Stimulated activated effector memory CD8-positive, alpha-beta T cell treated with anti-CD3 and anti-CD28 coated beads, Interleukin-12 subunit alpha, Interleukin-12 subunit beta, amount 100 ng/mL, for 72 hours (primary cell): ENCODE measurements around the gene CORO2B.
"Not testable (repeated sequence)": the region's sequence is repeated elsewhere in the genome, so short reads cannot be mapped to it uniquely, and the experiment has no call there.

Source experiments
- ATAC-seq: fragments of 150-1000 bp; cut with Tn5 transposase; 2 replicates; pipeline ENCODE4 v1.10.0; 2021
- DNase-seq, 2 donors: peaks; one replicate each; pipeline ENCODE4 v3.0.0; 2021 to 2022; ENCODE audit warnings: low spot score in 2 of 2
- H3K27ac Mint-ChIP-seq: one replicate; pipeline ENCODE4 v1.8.0; 2022; ENCODE audit warnings: mild to moderate bottlenecking, mixed read lengths
- H3K36me3 Mint-ChIP-seq: one replicate; pipeline ENCODE4 v1.8.0; 2022; ENCODE audit warnings: mild to moderate bottlenecking, mixed read lengths
- H3K4me1 Mint-ChIP-seq: one replicate; pipeline ENCODE4 v1.8.0; 2022; ENCODE audit warnings: mixed read lengths
- H3K4me3 Mint-ChIP-seq: one replicate; pipeline ENCODE4 v1.8.0; 2022; ENCODE audit warnings: mild to moderate bottlenecking, mixed read lengths
- H3K9me3 Mint-ChIP-seq: one replicate; pipeline ENCODE4 v1.8.0; 2022; ENCODE audit warnings: mixed read lengths

The CORO2B gene

DNA sequence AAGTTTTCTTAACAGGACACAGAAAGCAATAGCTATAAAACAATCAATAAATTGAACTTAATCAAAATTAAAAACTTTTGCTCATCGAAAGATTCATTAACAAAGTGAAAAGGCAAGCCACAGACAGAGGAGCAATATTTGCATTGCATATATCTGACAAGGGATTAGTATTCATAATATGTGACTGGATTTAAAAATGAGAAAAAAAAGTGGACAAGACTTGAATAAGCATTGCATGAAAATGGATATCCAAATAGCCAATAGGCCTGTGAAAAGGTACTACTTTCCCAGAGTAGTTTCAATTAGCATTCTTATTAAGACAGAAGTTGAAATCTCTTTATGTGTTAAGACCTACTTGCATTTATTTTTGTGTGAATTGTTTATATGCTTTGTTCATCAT, 84.7 kb downstream of the CORO2B start:
- ATAC-seq (no peak), DNase-seq (no peak)
- Mint-ChIP-seq H3K4me3 (no peak overlapping the region), H3K4me1 (no peaks in the 10 kb centered on the region), H3K27ac (no peak overlapping the region), H3K36me3 (no peaks in the 10 kb centered on the region), H3K9me3 (no peaks in the 10 kb centered on the region)

DNA sequence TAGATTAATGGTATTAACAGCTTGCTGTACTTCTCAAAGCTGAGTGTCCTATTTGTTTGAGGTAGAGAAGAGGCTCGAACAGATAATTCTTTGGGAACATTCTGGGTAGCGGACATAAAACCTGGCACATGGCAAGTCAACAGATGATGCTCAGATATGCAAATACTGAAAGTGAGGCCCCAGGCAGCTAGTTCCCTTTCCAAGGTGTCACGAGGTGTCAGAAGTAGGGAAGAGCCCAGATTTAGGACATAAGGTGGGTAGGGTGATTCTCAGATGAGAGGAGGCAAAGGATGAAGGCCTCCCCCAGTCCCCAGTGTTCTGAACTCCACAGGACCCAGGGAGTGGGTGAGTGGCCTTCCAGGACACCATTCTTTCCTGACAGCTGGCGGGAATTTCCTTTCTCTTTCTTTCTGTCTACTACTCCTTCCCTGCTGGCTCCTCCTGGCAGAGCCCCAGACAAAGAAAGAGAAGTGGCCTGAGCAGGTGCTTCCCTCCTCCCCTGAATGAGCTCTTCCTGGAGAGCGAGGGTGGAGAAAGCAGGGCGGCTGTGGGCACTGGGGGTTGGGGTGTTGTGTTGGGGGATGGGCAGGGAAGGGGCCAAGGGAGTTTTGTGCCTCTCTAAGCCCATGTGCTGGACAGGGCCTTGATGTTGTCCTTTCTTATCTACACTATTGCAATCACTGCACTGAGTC, 87.5 kb downstream of the CORO2B start:
- no peaks in the 10 kb centered on the region for H3K9me3 Mint-ChIP-seq
- H3K4me3 Mint-ChIP-seq, result no peak overlapping the region
- ATAC-seq, result no peak
- no peak overlapping the region for H3K27ac Mint-ChIP-seq
- H3K4me1 Mint-ChIP-seq, result no peaks in the 10 kb centered on the region
- no peak for DNase-seq
- H3K36me3 Mint-ChIP-seq, result no peaks in the 10 kb centered on the region

DNA sequence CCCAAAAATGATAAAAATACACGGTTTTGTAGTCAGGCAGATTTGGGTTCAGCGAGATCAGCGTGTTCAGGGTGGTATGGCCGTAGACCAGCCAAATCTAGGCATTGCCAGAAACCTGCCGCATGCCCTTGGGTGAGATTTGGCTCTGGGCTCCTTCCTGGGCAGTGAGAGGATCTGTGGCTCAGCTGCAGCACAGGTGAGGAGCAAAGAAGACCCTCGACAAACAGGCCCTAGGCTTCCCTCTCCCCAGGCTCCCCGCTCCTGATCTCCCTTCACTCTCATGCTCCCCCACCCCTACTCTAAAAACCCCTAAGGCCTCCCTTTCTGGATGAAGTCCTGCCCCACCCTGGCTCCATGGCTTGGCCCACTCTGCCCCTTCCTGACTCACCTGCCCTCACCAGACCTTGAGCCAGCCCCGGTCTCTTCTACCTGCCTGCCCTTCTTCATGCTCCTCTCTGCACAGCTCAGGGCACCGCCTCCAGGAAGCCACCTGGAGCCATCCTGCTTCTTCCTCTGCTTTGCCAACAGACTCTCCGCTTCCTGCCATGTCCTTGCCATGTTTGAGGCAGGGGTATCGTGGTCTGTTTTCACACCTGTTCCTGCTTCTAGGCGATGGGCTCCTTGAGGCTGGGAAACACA, 88.1 kb downstream of the CORO2B start:
- ATAC-seq (no peak), DNase-seq (no peak)
- Mint-ChIP-seq H3K36me3 (no peaks in the 10 kb centered on the region), H3K4me1 (no peaks in the 10 kb centered on the region), H3K9me3 (no peaks in the 10 kb centered on the region), H3K4me3 (no peak overlapping the region), H3K27ac (no peak overlapping the region)

GRCh38 chr15:68667800-68668625, 89.2 kb downstream of the CORO2B start:
- DNase-seq, result no peak
- no peak for ATAC-seq
- Mint-ChIP-seq H3K4me1 (no peaks in the 10 kb centered on the region), H3K9me3 (no peaks in the 10 kb centered on the region), H3K4me3 (no peak overlapping the region), H3K27ac (no peak overlapping the region), H3K36me3 (no peaks in the 10 kb centered on the region)

DNA sequence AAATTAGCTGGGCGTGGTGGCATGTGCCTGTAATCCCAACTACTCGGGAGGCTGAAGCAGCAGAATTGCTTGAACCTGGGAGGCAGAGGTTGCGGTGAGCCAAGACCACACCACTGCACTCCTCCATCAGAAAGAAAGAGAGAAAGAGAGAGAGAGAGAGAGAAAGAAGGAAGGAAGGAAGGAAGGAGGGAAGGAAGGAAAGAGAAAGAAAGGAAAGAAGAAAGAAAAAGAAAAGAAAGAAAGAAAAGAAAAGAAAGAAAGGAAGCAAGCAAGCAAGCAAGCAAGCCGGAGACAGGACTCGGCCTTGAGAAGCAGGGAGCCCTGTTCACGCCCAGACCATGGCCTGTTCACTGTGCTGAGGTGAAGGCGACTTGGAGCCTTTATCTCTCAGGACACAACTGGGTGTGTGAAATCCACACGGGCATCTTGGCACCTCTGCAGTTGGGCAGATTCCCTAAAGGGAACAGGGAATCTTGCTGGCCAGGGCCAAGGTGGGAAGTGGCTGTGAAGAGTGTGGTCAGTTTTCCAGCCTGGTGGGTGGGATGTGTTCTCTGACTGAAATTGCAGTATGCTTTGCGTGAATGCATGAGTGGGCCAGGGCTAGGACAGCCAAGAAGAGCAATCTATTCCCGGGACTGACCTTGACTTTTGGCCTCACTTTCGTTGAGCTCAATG, 90.3 kb downstream of the CORO2B start:
- H3K36me3 Mint-ChIP-seq, result no peaks in the 10 kb centered on the region
- ATAC-seq, result no peak
- no peaks in the 10 kb centered on the region for H3K9me3 Mint-ChIP-seq

DNA sequence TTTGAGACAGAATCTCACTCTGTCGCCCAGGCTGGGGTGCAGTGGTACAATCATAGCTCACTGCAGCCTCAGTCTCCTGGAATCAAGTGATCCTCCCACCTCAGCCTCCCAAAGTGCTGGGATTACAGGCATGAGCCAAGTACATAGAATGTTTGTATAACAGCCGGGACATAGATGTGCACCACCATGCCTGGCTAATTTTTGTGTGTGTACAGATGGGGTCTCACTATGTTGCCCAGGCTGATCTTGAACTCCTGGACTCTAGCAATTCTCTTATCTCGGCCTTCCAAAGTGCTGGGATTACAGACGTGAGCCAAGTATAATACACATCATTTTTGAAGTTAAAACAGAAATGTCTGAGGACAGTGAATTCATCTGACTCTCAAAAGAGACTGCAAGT, 93.5 kb downstream of the CORO2B start:
- ATAC-seq (no peak), DNase-seq (no peak)
- no peaks in the 10 kb centered on the region for H3K36me3 Mint-ChIP-seq
- H3K9me3 Mint-ChIP-seq, result no peaks in the 10 kb centered on the region
- H3K27ac Mint-ChIP-seq, result peak overlapping the region; percentile 38
- H3K4me1 Mint-ChIP-seq, result peaks cover 6% of the 10 kb centered on the region
- no peak overlapping the region for H3K4me3 Mint-ChIP-seq

More for the DNA sequence above, 90.3 kb downstream of the CORO2B start:
- Mint-ChIP-seq H3K4me1 (peaks cover 5% of the 10 kb centered on the region), H3K4me3 (no peak overlapping the region), H3K27ac (no peak overlapping the region)
- no peak for DNase-seq

GRCh38 chr15:68672781-68673205, 94.0 kb downstream of the CORO2B start:
- Mint-ChIP-seq H3K27ac (peak overlapping the region; percentile 38), H3K4me1 (peaks cover 6% of the 10 kb centered on the region), H3K36me3 (no peaks in the 10 kb centered on the region), H3K4me3 (no peak overlapping the region), H3K9me3 (no peaks in the 10 kb centered on the region)
- ATAC-seq, result no peak
- DNase-seq, result no peak

DNA sequence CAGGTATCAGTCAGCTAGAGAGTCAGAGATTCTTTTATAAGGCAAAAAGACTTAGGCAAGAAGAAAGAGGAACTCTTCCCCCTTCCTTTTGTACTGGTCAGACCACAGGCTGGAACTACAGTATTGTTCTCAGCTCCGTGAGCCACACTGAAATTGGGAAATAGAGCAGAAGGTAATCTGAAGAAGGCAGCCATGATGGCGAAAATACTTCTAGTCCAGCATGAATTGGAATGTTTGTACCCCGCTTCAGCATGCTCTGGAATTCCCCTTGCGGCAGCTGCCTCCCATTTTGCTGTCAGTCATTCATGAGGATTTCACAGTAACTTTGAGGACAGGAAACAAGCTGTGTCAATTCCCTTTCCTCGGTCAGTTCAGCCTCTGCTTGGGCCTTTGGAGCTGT, 96.2 kb downstream of the CORO2B start:
- DNase-seq (no peak), ATAC-seq (no peak)
- Mint-ChIP-seq H3K4me1 (peaks cover 6% of the 10 kb centered on the region), H3K4me3 (no peak overlapping the region), H3K9me3 (no peaks in the 10 kb centered on the region), H3K27ac (no peak overlapping the region), H3K36me3 (no peaks in the 10 kb centered on the region)

- Mint-ChIP-seq H3K27ac (no peak overlapping the region), H3K4me3 (no peak overlapping the region), H3K36me3 (no peaks in the 10 kb centered on the region), H3K4me1 (peaks cover 6% of the 10 kb centered on the region), H3K9me3 (no peaks in the 10 kb centered on the region)
- DNase-seq, result no peak
- ATAC-seq, result no peak
These were observed 97.3 kb downstream of the CORO2B start for GRCh38 chr15:68676011-68676605.

- peak overlapping the region; percentile 37 for H3K27ac Mint-ChIP-seq
- DNase-seq, result no peak
- H3K36me3 Mint-ChIP-seq, result no peaks in the 10 kb centered on the region
- no peak for ATAC-seq
- H3K4me1 Mint-ChIP-seq, result peaks cover 6% of the 10 kb centered on the region
- H3K4me3 Mint-ChIP-seq, result no peak overlapping the region
- no peaks in the 10 kb centered on the region for H3K9me3 Mint-ChIP-seq
These were observed 98.1 kb downstream of the CORO2B start for GRCh38 chr15:68676926-68677325.

DNA sequence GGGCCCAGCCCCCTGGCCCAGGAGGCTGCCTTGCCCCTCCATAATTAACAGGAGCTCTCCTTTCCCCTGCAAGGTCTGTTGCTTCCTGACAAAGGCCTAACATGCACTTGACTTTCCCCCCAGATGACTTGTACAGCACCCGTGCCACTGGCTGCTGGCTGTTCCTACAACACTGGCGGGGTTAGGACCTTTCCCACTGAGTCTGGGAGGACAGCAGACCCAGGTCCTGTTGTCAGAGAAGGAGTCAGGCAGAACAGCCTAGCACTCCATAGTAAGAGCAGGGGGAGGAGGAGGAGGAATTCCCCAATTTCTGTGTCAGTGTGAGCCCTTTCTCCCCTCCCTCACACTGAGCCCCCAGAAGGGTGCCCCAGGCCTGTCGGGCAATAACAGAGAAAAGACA, 99.2 kb downstream of the CORO2B start:
- ATAC-seq (no peak), DNase-seq (no peak)
- Mint-ChIP-seq H3K27ac (no peak overlapping the region), H3K36me3 (no peaks in the 10 kb centered on the region), H3K4me1 (peaks cover 6% of the 10 kb centered on the region), H3K4me3 (no peak overlapping the region), H3K9me3 (no peaks in the 10 kb centered on the region)

DNA sequence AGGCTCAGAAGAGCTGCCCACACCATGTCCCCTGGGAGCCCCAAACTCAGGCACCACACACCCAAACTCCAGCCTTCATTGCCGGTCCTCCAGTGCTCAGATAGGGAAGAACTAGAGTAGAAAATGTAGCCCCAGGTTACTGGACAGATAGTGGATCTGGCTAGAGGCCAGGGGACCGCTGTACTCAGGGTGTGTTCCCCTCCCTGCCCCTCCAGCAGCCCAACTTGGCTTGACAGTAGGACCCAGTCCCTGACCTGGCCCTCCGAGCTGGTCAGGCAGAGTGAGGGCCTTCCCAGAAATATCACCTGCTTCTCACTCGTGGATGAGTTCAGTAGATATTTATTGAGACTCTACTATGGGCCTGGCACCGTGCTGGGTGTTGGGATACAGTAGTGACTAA, 100.0 kb downstream of the CORO2B start:
- Mint-ChIP-seq H3K9me3 (no peaks in the 10 kb centered on the region), H3K4me1 (peaks cover 4% of the 10 kb centered on the region), H3K27ac (no peak overlapping the region), H3K4me3 (no peak overlapping the region), H3K36me3 (no peaks in the 10 kb centered on the region)
- ATAC-seq (no peak), DNase-seq (no peak)

GRCh38 chr15:68679161-68679560, 100.4 kb downstream of the CORO2B start:
- no peak for DNase-seq
- no peaks in the 10 kb centered on the region for H3K36me3 Mint-ChIP-seq
- ATAC-seq, result no peak
- no peaks in the 10 kb centered on the region for H3K4me1 Mint-ChIP-seq
- no peak overlapping the region for H3K4me3 Mint-ChIP-seq
- H3K9me3 Mint-ChIP-seq, result no peaks in the 10 kb centered on the region
- no peak overlapping the region for H3K27ac Mint-ChIP-seq

DNA sequence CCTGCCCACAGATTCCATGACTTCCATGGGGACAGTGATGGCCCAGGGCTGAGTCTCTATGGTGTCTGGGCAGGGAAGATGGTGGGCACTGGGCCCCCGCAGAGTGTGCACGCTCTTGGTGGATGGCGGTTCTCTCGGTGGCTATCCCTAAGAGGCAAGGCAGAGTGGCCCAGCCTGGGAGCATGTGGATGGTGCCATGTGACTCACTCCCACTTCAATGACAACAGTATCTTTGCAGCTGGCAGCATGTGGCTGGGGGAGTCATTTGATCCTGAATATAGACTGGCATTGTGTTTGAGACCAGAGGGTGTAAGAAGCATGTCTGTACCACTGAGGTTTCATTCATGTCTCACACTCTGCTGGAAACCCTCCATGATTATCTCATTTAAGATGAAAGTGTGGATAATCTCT, 101.2 kb downstream of the CORO2B start:
- ATAC-seq, result no peak
- Mint-ChIP-seq H3K4me3 (no peak overlapping the region), H3K27ac (no peak overlapping the region), H3K36me3 (no peaks in the 10 kb centered on the region), H3K4me1 (no peaks in the 10 kb centered on the region), H3K9me3 (no peaks in the 10 kb centered on the region)
- no peak for DNase-seq

GRCh38 chr15:68680756-68681155, 102.0 kb downstream of the CORO2B start:
- ATAC-seq, H3K36me3 Mint-ChIP-seq, H3K9me3 Mint-ChIP-seq, H3K4me1 Mint-ChIP-seq, H3K4me3 Mint-ChIP-seq, DNase-seq: not testable (repeated sequence)
- H3K27ac Mint-ChIP-seq, result peak overlapping the region; percentile 48
